Renal cortex interstitium (tissue), 3 donors: Measurements from ENCODE around the gene EIF2D. TPM values are rescaled to one million over a fixed set of nuclear protein-coding genes. Genes with fewer than 3 reads are reported as not detected.

Source experiments
- polyA plus RNA-seq, 3 donors: library from polyadenylated mRNA; unstranded; fragments of 120-200 nt; gene quantifications; one replicate each; pipeline ENCODE4 v1.2.1, GENCODE V29; 2013; ENCODE audit not compliant: insufficient read length in 3 of 3

EIF2D gene
- polyA plus RNA-seq, 3 donors = 77.8 to 93.1 (median 86.7) TPM

Other genes with a start within 250 kb of the EIF2D start
- gene IKBKE, start 142.0 kb downstream of the EIF2D start, polyA plus RNA-seq = 1 to 10 TPM; 4.1 to 5.7 (median 5.6) TPM
- gene RASSF5, start 104.9 kb downstream of the EIF2D start, polyA plus RNA-seq = 1 to 10 TPM; 4.5 to 6.1 (median 5.0) TPM
- 1 to 10 TPM; 8.5 to 8.8 (median 8.6) TPM for gene DYRK3, start 23.1 kb upstream of the EIF2D start, polyA plus RNA-seq
- gene MAPKAPK2, start 72.4 kb upstream of the EIF2D start, polyA plus RNA-seq = 10 to 100 TPM; 73.7 to 86.1 (median 78.5) TPM
- gene IL19, start 158.3 kb upstream of the EIF2D start, polyA plus RNA-seq = 1 to 10 TPM in 1 of 3 donors, under 1 TPM in 2; 0.65 to 1.5 (median 0.68) TPM
- gene IL10, start 160.0 kb upstream of the EIF2D start, polyA plus RNA-seq = under 1 TPM; 0.39 to 0.65 (median 0.40) TPM